GM12878 (cell line): Measurements from ENCODE around the gene NRBF2. TPM values are rescaled to one million over a fixed set of nuclear protein-coding genes. Genes with fewer than 3 reads are reported as not detected.
A peak's percentile ranks its signal among the peaks of the same experiment; 100 is the strongest.

ENCODE experiments used
- ATAC-seq: fragments of 200-7000 bp; cut with Tn5 transposase; 3 replicates; pipeline ENCODE4 v1.9.1; 2020; ENCODE audit warnings: mild to moderate bottlenecking, moderate library complexity
- BruUV-seq: library from RNA; stranded (reverse); fragments of 400-500 nt; replicated peaks from 2 replicates; lab custom pipeline; 2021; lab: Mats Ljungman, UMichigan
- CTCF ChIA-PET: fragments of 300-600 bp; sonication (Branson Sonifier 250); formaldehyde crosslinking; extraction: SDS; loops from one replicate; lab custom pipeline; 2021; ENCODE audit warnings: inconsistent platforms; lab: Yijun Ruan, JAX
- POLR2A ChIA-PET: fragments of 350-600 bp; formaldehyde crosslinking; extraction: SDS; loops from one replicate; lab custom pipeline; 2021; ENCODE audit warnings: inconsistent platforms; lab: Charles Lee
- RAD21 ChIA-PET: fragments of 300-600 bp; sonication (Branson Sonifier 250); formaldehyde crosslinking; loops from one replicate; lab custom pipeline; 2023; ENCODE audit warnings: antibody characterized with exemption; ENCODE audit not compliant: unreplicated experiment; lab: Charles Lee
- SMC1A ChIA-PET: fragments of 300-600 bp; sonication (Branson Sonifier 250); formaldehyde crosslinking; loops from one replicate; lab custom pipeline; 2023; ENCODE audit not compliant: unreplicated experiment, uncharacterized antibody; lab: Charles Lee
- DNase-seq: peaks from one replicate; pipeline ENCODE4 v3.0.0-alpha.2; 2011; ENCODE audit warnings: low read depth, low spot score
- FAIRE-seq: peaks from 3 replicates; lab custom pipeline; 2011; peaks lifted over from hg19 to GRCh38; lab: Jason Lieb, UNC
- H2AFZ ChIP-seq: 2 replicates; pipeline ENCODE4 v1.6.0; 2011; ENCODE audit warnings: low read depth, low read length, control low read depth; ENCODE audit not compliant: control insufficient read depth
- H3K27ac ChIP-seq: 2 replicates; pipeline ENCODE4 v1.5.1; 2011; ENCODE audit warnings: control low read depth; ENCODE audit not compliant: control insufficient read depth, insufficient read depth
- H3K27me3 ChIP-seq, 2 experiments: replicated peaks in 1 of 2; 2 replicates each; pipeline versions ENCODE4 v1.6.0 to v1.6.1; 2011; ENCODE audit warnings: low read length in 1 of 2; ENCODE audit not compliant: control insufficient read depth in 2 of 2, insufficient read depth in 2 of 2
- H3K36me3 ChIP-seq, 2 experiments: 2 replicates each; pipeline ENCODE4 v1.5.1; 2011; ENCODE audit warnings: low read length in 1 of 2; ENCODE audit not compliant: control insufficient read depth in 2 of 2, insufficient read depth in 2 of 2
- H3K4me1 ChIP-seq: 2 replicates; pipeline ENCODE4 v1.6.1; 2011; ENCODE audit warnings: mild to moderate bottlenecking, low read length, moderate library complexity, mixed read lengths; ENCODE audit not compliant: control insufficient read depth, insufficient read depth
- H3K4me2 ChIP-seq: 2 replicates; pipeline ENCODE4 v1.6.0; 2011; ENCODE audit warnings: control low read depth; ENCODE audit not compliant: control insufficient read depth, insufficient read depth
- H3K4me3 ChIP-seq: fragments of 200-600 bp; sonication (generic); 2 replicates; pipeline ENCODE4 v1.5.1; 2016
- H3K79me2 ChIP-seq: 2 replicates; pipeline ENCODE4 v1.6.0; 2011; ENCODE audit warnings: low read length; ENCODE audit not compliant: control insufficient read depth, insufficient read depth
- H3K9ac ChIP-seq: 2 replicates; pipeline ENCODE4 v1.8.0; 2011; ENCODE audit warnings: low read length, control low read depth, mixed read lengths; ENCODE audit not compliant: control insufficient read depth, insufficient read depth
- H3K9me3 ChIP-seq: replicated peaks from 3 replicates; pipeline ENCODE4 v1.5.1; 2011; ENCODE audit warnings: mild to moderate bottlenecking, low read length; ENCODE audit not compliant: control insufficient read depth, insufficient read depth
- H4K20me1 ChIP-seq: 2 replicates; pipeline ENCODE4 v1.6.0; 2011; ENCODE audit not compliant: control insufficient read depth, insufficient read depth
- CEBPZ ChIP-seq: fragments of 150-350 bp; IDR thresholded peaks from 2 replicates; pipeline ENCODE4 v1.6.1; 2016; ENCODE audit warnings: low read depth, low read length
- CTCF ChIP-seq, 3 experiments: IDR thresholded peaks in 2 of 3; conservative IDR thresholded peaks in 1 of 3; 2 replicates each; pipeline ENCODE4 v1.5.1; 2011; ENCODE audit warnings: low read depth in 3 of 3, low read length in 3 of 3, mild to moderate bottlenecking in 3 of 3, control low read depth in 2 of 3, moderate library complexity in 2 of 3, inconsistent platforms in 1 of 3, mixed read lengths in 1 of 3; ENCODE audit not compliant: control insufficient read depth in 2 of 3, insufficient read depth in 1 of 3; ENCODE audit errors: extremely low read depth in 1 of 3
- FOXK2 ChIP-seq: fragments of 450-650 bp; IDR thresholded peaks from 2 replicates; pipeline ENCODE4 v1.6.1; 2017; ENCODE audit warnings: mild to moderate bottlenecking, moderate library complexity
- IKZF1 ChIP-seq: fragments of 450-650 bp; conservative IDR thresholded peaks from 2 replicates; pipeline ENCODE4 v1.6.1; 2017; ENCODE audit warnings: antibody characterized with exemption, mild to moderate bottlenecking
- LARP7 ChIP-seq: fragments of 450-650 bp; IDR thresholded peaks from 2 replicates; pipeline ENCODE4 v1.6.1; 2017; ENCODE audit warnings: mild to moderate bottlenecking
- MXI1 ChIP-seq: fragments of 150-350 bp; IDR thresholded peaks from 2 replicates; pipeline ENCODE4 v1.6.1; 2011; ENCODE audit warnings: low read depth, mild to moderate bottlenecking, inconsistent platforms, low read length, improper control_type of control experiment
- NFYA ChIP-seq: IDR thresholded peaks from 2 replicates; pipeline ENCODE4 v1.6.1; 2011; ENCODE audit warnings: low read depth, mild to moderate bottlenecking, low read length, improper control_type of control experiment, borderline replicate concordance
- POLR2A ChIP-seq: IDR thresholded peaks from 2 replicates; pipeline ENCODE4 v1.6.1; 2011; ENCODE audit warnings: low read depth, mild to moderate bottlenecking, low read length
- RELB ChIP-seq: fragments of 450-650 bp; IDR thresholded peaks from 2 replicates; pipeline ENCODE4 v1.6.1; 2017; ENCODE audit warnings: low read depth, mild to moderate bottlenecking, moderate library complexity
- SIX5 ChIP-seq: IDR thresholded peaks from 2 replicates; pipeline ENCODE4 v1.6.1; 2011; ENCODE audit warnings: mild to moderate bottlenecking, low read depth, low read length, moderate library complexity; ENCODE audit not compliant: severe bottlenecking
- USF1 ChIP-seq: IDR thresholded peaks from 2 replicates; pipeline ENCODE4 v1.6.1; 2011; ENCODE audit warnings: borderline replicate concordance, low read depth, mild to moderate bottlenecking, moderate library complexity, mixed read lengths, low read length; ENCODE audit not compliant: insufficient read depth; ENCODE audit errors: extremely low read length
- whole genome bisulfite sequencing: methylation state at CpG from one replicate; pipeline ENCODE4 v1.1.6; 2016; ENCODE audit warnings: low lambda C conversion rate; ENCODE audit not compliant: insufficient replicate concordance, insufficient coverage; ENCODE audit errors: missing lambda C conversion rate; 5-methylcytosine and 5-hydroxymethylcytosine counted together
- in situ Hi-C: fragments of 300-500 bp; cut with MboI; formaldehyde crosslinking; loops from 9 replicates; pipeline ENCODE4 v1.14.3; 2018; ENCODE audit warnings: mixed read lengths
- intact Hi-C: fragments of 100-400 bp; cut with micrococcal nuclease; formaldehyde crosslinking; loops from one replicate; pipeline ENCODE4 v1.14.2; 2022; ENCODE audit not compliant: unreplicated experiment
- polyA plus RNA-seq, 11 experiments: library from polyadenylated mRNA; depleted of rRNA in 4 of 11; unstranded in 6 of 11; stranded (reverse) in 5 of 11; fragments of >200 nt; fragmentation: Nextera tagmentation in 4 of 11; fragmentation: Illumina TruSeq in 1 of 11; extraction: Ambion mirVana in 4 of 11; extraction: Trizol in 1 of 11; gene quantifications; 1 replicate in 1 of 11; 2 replicates in 10 of 11; pipeline versions ENCODE4 v1.2.1 to v1.2.3, GENCODE V29; 2011 to 2016; ENCODE audit warnings: inconsistent platforms in 2 of 11, missing spikeins in 2 of 11, low read depth in 1 of 11
- total RNA-seq, 4 experiments: library from RNA; depleted of rRNA in 3 of 4; stranded (reverse); fragments of >200 nt in 3 of 4; fragmentation: Illumina TruSeq in 1 of 4; extraction: Trizol in 1 of 4; gene quantifications; 2 replicates each; pipeline versions ENCODE4 v1.2.1 to v1.2.3, GENCODE V29; 2013 to 2021

NRBF2 gene
- total and polyA plus RNA-seq, 10 of the 15 experiments (the other 5 are each of a cell fraction or from before 2014, with no cell fraction given), result 17.8 to 39.8 (median 27.7) TPM

- TF ChIP-seq CEBPZ (no peak), NFYA (no peak), LARP7 (no peak), POLR2A (no peak), MXI1 (no peak)
Measured at GRCh38 chr10:63156236-63156635, 23.1 kb downstream of the NRBF2 start (continued).

- no peaks in the 10 kb centered on the region for H3K27me3 ChIP-seq
- peaks cover 3% of the 10 kb centered on the region; the same call in 1 of the 2 replicates for H3K4me1 ChIP-seq
- H3K9me3 ChIP-seq, result no peaks in the 10 kb centered on the region
- no peak overlapping the region for H3K9ac ChIP-seq
- intact Hi-C loops, result loop anchor here (1.0 to 10.0 kb wide), 11 partner anchors 73 to 893 kb away; partner anchors contain the start of genes EGR2 and RTKN2
- no peak overlapping the region for H3K4me2 ChIP-seq
- peaks cover 3 to 4% of the 10 kb centered on the region in 2 experiments; a peak in 3 of 4 replicates for H3K36me3 ChIP-seq
- H4K20me1 ChIP-seq, result no peaks in the 10 kb centered on the region
- peak; percentile 49 for DNase-seq
- CTCF ChIA-PET, result interaction anchor here (0.6 to 17.6 kb wide), 65 partner anchors 9 to 913 kb away, joined by 3 to 521 read pairs (median 4); partner anchors contain the start of gene NRBF2
- WGBS, result 62% methylated on average over 3 of the region's 3 CpGs
- no peak overlapping the region for H2AFZ ChIP-seq
- RAD21 ChIA-PET, result interaction anchor here (0.7 to 6.0 kb wide), 41 partner anchors 9 to 1119 kb away, joined by 3 to 47 read pairs (median 6); partner anchors contain the start of genes EGR2 and NRBF2
- in situ Hi-C loops, result loop anchor here (5.0 kb wide), 2 partner anchors 561 to 564 kb away; no protein-coding TSS in a partner anchor
- POLR2A ChIA-PET, result interaction anchor here (0.6 kb wide), 3 partner anchors 426 to 613 kb away, joined by 3 to 5 read pairs (median 4); no protein-coding TSS in a partner anchor
- H3K27ac ChIP-seq, result 0 out of 2 replicates have a peak overlapping the region, but pooled peaks have one; percentile 31
- no TSS peak for BruUV-seq
- H3K4me3 ChIP-seq, result no peak overlapping the region
- peak; percentile 89 for ATAC-seq
- peak; percentile 68 for FAIRE-seq
- SMC1A ChIA-PET, result interaction anchor here (0.5 to 6.9 kb wide), 58 partner anchors 9 to 910 kb away, joined by 3 to 103 read pairs (median 4); partner anchors contain the start of gene NRBF2
- no peaks in the 10 kb centered on the region; the same call in 1 of the 2 replicates for H3K79me2 ChIP-seq
- TF ChIP-seq NFYA (no peak), USF1 (no peak), SIX5 (no peak), FOXK2 (no peak), CTCF (IDR thresholded peaks at IDR 0.05 in 2 of 3, conservative IDR thresholded peaks at IDR 0.05 in 1 of 3; ENCODE audit: control insufficient read depth in 2 of 3, extremely low read depth in 1 of 3, insufficient read depth in 1 of 3, low read depth in 3 of 3, low read length in 3 of 3) (peak; percentile 70 to 86 (median 74); a peak in 5 of 6 replicates), RELB (no peak), MXI1 (no peak), IKZF1 (no peak)
Measured at GRCh38 chr10:63157845-63158624, 24.9 kb downstream of the NRBF2 start.
